Left ventricle myocardium inferior (tissue), 1 donor: ENCODE measurements around the gene TRIM45. TPM values are rescaled to one million over a fixed set of nuclear protein-coding genes. Genes with fewer than 3 reads are reported as not detected.

Experiments
- DNase-seq: peaks from one replicate; pipeline ENCODE4 v3.0.0-alpha.2; 2020
- H3K27ac ChIP-seq: fragments of 200-600 bp; replicated peaks from 2 replicates; pipeline ENCODE4 v1.8.0; 2021
- H3K27me3 ChIP-seq: fragments of 200-600 bp; 2 replicates; pipeline ENCODE4 v1.8.0; 2021; ENCODE audit warnings: low read depth
- H3K36me3 ChIP-seq: fragments of 200-600 bp; 2 replicates; pipeline ENCODE4 v1.8.0; 2021
- H3K4me1 ChIP-seq: fragments of 200-600 bp; 2 replicates; pipeline ENCODE4 v1.8.0; 2021
- H3K4me3 ChIP-seq: fragments of 200-600 bp; 2 replicates; pipeline ENCODE4 v1.8.0; 2021; ENCODE audit warnings: mild to moderate bottlenecking, moderate library complexity
- H3K9me3 ChIP-seq: fragments of 200-600 bp; replicated peaks from 2 replicates; pipeline ENCODE4 v1.8.0; 2021
- intact Hi-C: fragments of 100-400 bp; cut with micrococcal nuclease; formaldehyde crosslinking; loops from one replicate; pipeline ENCODE4 v1.11.0; 2022
- total RNA-seq: library from RNA; stranded (reverse); fragmentation: NEBNext Ultra II Directional; extraction: Animal tissue kit (Norgen Biotek cat#: 25700); gene quantifications from one replicate; pipeline ENCODE4 v1.2.1, GENCODE V29; 2021
- TF ChIP-seq, protein P1 (sequence below): fragments of 200-600 bp; IDR thresholded peaks from 2 replicates; pipeline ENCODE4 v1.8.0; 2021; ENCODE audit warnings: antibody characterized with exemption, mild to moderate bottlenecking, borderline replicate concordance
- donor health status: DM: no; HTN: yes; CAD: no; lungs with severe emphysema.

The TRIM45 gene
- total RNA-seq, 1 donor from 2014 or later, result 13.0 TPM

GRCh38 chr1:117146575-117147340, 25.2 kb upstream of the TRIM45 start:
- H3K4me3 ChIP-seq, result peak overlapping the region; percentile 38
- H3K9me3 ChIP-seq, result peaks cover 3% of the 10 kb centered on the region
- no peak overlapping the region for H3K27ac ChIP-seq
- TF ChIP-seq, protein P1, sequence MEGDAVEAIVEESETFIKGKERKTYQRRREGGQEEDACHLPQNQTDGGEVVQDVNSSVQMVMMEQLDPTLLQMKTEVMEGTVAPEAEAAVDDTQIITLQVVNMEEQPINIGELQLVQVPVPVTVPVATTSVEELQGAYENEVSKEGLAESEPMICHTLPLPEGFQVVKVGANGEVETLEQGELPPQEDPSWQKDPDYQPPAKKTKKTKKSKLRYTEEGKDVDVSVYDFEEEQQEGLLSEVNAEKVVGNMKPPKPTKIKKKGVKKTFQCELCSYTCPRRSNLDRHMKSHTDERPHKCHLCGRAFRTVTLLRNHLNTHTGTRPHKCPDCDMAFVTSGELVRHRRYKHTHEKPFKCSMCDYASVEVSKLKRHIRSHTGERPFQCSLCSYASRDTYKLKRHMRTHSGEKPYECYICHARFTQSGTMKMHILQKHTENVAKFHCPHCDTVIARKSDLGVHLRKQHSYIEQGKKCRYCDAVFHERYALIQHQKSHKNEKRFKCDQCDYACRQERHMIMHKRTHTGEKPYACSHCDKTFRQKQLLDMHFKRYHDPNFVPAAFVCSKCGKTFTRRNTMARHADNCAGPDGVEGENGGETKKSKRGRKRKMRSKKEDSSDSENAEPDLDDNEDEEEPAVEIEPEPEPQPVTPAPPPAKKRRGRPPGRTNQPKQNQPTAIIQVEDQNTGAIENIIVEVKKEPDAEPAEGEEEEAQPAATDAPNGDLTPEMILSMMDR, result no peak
- H3K36me3 ChIP-seq, result no peaks in the 10 kb centered on the region
- H3K4me1 ChIP-seq, result peaks cover 21% of the 10 kb centered on the region
- H3K27me3 ChIP-seq, result peaks cover 6% of the 10 kb centered on the region
- intact Hi-C loops, result no loop called here
- no peak for DNase-seq

DNA sequence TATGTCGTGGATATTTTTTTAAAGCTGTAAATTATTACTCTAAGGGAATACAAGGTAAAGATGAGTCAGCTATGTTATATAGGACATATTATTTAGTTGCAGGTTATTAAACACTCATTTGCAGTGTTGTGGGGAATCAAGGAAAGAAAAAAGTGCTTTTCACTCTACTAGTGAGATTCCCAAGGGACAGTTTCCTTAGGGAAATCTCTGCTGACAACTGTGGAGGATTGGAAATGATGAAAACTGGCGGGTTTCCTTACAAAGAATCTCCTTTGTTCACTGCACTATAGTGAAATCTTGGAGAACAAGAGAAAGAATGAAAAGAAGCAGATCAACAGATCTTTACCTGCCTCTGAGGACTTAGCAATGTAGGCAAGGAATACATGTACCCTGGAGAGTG, 24.5 kb upstream of the TRIM45 start:
- H3K27me3 ChIP-seq, result peaks cover 6% of the 10 kb centered on the region
- no peaks in the 10 kb centered on the region for H3K36me3 ChIP-seq
- intact Hi-C loops, result no loop called here
- H3K9me3 ChIP-seq, result no peaks in the 10 kb centered on the region
- H3K27ac ChIP-seq, result no peak overlapping the region
- H3K4me1 ChIP-seq, result peaks cover 21% of the 10 kb centered on the region
- no peak for DNase-seq
- H3K4me3 ChIP-seq, result no peak overlapping the region
- TF ChIP-seq, protein P1, result no peak

GRCh38 chr1:117143871-117144270, 22.3 kb upstream of the TRIM45 start:
- DNase-seq, result no peak
- intact Hi-C loops, result no loop called here
- TF ChIP-seq, protein P1, result no peak
- no peaks in the 10 kb centered on the region for H3K36me3 ChIP-seq
- no peaks in the 10 kb centered on the region for H3K9me3 ChIP-seq
- peaks cover 6% of the 10 kb centered on the region for H3K27me3 ChIP-seq
- H3K4me1 ChIP-seq, result peaks cover 21% of the 10 kb centered on the region
- no peak overlapping the region for H3K27ac ChIP-seq
- H3K4me3 ChIP-seq, result no peak overlapping the region

GRCh38 chr1:117143172-117143571, 21.6 kb upstream of the TRIM45 start:
- TF ChIP-seq, protein P1, result no peak
- DNase-seq, result no peak
- no peaks in the 10 kb centered on the region for H3K9me3 ChIP-seq
- H3K4me3 ChIP-seq, result no peak overlapping the region
- no peaks in the 10 kb centered on the region for H3K36me3 ChIP-seq
- H3K27me3 ChIP-seq, result peaks cover 6% of the 10 kb centered on the region
- no peak overlapping the region for H3K27ac ChIP-seq
- peaks cover 20% of the 10 kb centered on the region for H3K4me1 ChIP-seq
- intact Hi-C loops, result no loop called here

- DNase-seq, result no peak
- Histone ChIP-seq H3K27me3 (peaks cover 6% of the 10 kb centered on the region), H3K4me3 (no peak overlapping the region), H3K4me1 (peaks cover 10% of the 10 kb centered on the region), H3K9me3 (no peaks in the 10 kb centered on the region), H3K36me3 (no peaks in the 10 kb centered on the region), H3K27ac (no peak overlapping the region)
- intact Hi-C loops, result no loop called here
- TF ChIP-seq, protein P1, result no peak
Measured at GRCh38 chr1:117142200-117142599, 20.7 kb upstream of the TRIM45 start.
